HG03175 (cell line): Measurements from ENCODE around the gene CCL18.
"Not testable (repeated sequence)": the region's sequence is repeated elsewhere in the genome, so short reads cannot be mapped to it uniquely, and the experiment has no call there.

Source experiments
- ATAC-seq: cut with Tn5 transposase; IDR thresholded peaks from one replicate; pipeline ENCODE4 v1.9.1; 2021; ENCODE audit warnings: mild to moderate bottlenecking, moderate library complexity; ENCODE audit not compliant: unreplicated experiment

The CCL18 gene

DNA sequence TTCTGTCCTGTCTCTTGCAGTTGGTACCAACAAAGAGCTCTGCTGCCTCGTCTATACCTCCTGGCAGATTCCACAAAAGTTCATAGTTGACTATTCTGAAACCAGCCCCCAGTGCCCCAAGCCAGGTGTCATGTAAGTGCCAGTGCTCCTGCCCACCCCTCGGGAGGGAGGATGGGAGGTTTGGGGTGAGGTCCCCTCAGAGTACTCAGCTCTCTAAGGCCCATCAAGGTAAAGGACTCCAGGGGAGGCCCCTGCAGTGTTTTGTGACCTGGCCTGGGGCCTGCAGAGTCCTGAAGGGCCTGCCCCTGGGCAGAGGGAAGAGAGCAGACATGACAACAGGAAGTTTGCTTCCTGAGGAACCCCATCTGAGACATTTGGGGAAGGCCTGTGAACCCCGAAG is 6.4 kb downstream of the CCL18 start:
- no peak for ATAC-seq

DNA sequence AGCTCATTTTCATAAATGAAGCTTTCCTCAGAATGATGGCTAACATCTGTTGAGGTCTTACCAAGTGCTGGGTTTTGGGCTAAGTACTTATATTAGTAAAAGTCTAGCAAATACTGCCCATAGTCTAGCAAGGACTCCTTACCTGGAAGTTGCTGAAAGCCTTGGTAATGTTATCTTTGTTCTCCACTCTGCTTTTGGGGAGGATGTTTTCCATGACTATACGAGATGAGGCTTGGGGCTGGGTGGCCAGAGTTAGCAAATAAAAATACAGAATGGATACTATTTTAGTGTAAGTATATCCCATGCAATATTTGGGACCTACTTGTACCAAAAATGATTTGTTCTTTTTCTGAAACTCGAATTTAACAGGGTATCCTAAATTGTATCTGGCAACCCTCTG is 7.7 kb downstream of the CCL18 start:
- no peak for ATAC-seq

DNA sequence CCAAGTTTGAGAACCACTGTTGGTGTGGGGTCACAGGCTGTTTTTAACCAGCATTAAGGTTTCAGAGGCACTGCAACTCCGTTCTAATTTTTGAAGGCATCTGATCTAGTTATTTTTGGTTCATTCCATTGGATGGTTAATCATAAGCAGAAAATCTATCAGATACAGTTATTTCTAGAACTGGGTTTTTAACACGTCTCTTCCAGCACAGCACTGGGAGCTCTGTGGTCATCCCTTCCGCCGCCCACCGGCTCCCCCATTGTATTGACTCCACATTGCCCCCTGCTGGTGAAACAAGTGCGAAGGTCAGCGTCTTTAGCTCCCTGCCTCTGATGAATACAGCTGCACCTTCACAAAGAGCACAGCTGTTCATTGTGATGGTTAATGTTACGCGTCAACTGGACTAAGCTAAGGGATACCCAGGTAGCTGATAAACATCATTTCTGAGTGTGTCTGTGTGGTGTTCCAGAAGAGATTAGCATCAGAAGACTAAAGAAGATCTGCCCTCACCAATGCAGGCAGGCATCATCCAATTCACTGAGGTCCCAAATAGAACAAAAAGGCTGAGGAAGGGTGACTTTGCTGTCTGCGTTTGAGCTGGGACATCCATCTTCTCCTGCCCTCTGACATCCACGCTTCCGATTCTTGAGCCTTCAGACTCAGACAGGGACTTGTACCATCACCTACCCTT is 8.5 kb downstream of the CCL18 start:
- peak; percentile 56 for ATAC-seq

DNA sequence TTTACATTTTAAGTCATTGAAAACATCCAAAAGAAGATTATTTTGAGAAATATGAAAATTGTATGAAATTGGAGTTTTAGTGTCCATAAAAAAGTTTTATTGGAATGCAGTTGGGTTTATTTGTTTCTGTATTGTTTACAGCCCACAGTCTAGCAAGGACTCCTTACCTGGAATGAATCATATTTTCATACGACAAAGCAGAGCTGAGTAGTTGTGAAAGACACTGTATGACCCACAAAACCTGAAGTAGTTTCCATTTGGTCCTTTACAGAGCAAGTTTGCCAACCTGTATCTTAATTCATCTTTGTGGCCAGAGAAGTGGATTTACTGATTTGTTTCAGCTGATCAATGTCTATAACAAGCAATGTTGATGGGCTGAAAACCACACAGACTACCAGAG is 10.3 kb downstream of the CCL18 start:
- ATAC-seq, result no peak

DNA sequence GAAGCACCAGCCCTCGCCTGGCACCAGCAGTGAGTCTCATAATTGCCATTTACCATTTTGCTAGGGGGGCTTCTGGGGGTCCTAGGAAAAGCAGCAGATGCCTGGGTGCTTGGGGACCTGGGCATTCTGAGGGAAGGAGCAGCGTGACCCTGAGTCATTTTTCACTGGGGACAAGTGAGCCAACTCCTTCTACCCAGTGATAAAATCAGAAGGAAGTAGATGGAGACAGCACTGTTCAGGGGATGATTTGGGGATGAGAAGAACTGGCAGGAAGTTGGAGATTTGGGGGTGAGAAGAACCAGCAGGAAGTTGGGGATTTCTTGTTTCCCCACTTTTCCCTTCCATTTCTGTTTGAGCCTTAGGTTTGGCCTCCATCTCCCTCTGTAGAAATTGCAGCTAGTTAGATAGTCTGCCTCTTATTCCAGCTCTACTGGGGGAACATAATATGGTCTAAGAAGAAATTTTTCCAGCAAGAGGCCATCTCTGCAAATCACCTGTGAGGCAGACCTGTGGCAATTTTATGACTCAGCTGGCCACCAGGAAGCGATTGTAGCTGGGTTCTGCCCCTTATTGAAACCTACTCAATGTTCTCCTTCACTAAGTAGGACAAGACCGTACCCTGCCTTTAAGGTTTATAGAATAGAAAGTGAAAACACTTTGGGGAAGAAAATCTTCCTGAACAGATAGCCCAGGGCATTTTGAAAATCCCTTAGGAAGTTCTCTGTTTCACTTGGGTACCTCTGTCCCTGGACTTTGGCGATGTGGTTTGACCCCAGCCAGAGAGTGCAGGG is 17.8 kb downstream of the CCL18 start:
- ATAC-seq, result peak; percentile 31

DNA sequence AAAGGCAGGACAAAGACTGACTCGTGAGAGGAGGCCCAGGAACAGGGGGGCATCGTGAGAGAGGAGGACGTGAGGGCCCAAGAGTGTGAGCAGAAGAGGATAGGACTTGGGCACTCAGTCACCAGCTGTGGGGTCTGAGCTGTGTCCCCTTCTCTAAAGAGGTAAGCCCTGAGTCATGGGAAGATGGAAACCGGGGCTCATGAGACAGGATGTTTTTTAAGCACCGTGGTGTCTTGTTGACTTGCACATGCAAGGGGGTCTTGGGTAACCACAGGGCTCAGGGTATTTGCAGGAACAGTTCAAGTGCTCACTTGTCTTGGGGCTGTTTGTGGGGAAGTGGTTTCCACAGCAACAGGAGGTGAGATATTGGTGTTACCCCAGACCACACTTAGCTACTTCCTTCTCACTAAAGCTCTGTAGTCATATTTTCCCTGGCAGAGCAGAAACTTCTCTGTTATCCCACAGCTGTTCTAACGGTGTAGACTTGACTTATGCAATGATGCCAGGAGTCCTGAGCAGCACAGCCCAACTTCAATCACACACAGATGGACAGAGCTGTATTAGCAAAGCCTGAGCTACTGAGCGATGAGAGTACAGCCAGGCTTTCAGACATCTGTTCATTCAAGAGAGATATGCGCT is 18.5 kb downstream of the CCL18 start:
- ATAC-seq, result peak; percentile 77

DNA sequence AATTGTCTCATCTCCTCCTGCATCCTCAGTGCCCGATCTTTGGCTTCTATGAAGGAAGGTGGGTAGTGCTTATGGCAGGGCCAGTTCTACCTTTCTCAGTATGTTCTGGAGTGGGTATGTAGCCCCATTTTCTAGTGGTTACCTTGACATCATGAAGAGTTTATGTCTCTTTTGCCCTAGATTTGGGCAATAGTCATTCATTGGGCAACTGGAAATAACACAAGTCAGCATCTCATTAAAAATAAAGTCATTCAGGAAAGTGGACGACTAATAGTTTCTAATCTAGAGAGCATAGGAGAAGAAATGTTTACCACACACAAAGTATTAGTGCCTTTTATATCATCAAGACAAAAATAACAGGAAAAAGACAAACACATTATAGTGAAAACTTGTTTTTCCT is 19.6 kb downstream of the CCL18 start:
- ATAC-seq, result not testable (repeated sequence)

DNA sequence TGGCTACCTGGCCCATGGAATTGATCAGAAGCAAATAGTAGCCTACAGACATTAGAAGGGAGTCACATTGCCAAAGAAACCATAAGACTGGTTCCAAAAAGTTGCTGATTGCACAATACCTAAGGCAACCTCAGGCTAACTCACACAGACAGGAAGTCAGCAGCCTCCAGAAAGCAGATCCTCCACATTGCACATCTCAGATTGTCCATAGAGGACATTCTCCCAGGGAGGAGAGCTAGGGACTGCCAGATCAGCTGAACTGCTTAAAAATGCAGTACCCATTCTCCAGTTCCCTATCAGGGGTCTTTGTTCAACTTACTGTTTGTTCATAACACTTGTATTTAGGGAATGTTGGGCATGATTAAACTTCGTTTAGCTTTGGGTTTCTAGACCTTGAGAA is 21.7 kb downstream of the CCL18 start:
- no peak for ATAC-seq

DNA sequence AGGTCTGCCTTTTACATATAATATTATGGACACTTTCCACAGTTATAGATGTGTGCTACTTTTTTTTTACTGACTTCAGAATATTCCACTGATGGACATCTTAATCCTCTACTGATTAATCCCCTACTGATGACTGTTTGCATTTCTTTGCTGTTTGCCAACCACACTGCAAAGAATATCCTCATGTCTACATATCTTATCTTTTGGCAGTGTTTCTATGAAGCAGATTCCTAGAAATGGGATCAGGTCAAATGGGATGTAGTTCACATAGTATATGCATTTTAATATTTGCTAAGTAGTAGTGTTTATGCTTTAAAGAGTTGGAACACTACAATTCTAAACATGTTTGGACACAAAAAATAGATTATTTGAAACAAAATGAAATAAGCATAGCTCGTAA is 22.7 kb downstream of the CCL18 start:
- ATAC-seq, result no peak

DNA sequence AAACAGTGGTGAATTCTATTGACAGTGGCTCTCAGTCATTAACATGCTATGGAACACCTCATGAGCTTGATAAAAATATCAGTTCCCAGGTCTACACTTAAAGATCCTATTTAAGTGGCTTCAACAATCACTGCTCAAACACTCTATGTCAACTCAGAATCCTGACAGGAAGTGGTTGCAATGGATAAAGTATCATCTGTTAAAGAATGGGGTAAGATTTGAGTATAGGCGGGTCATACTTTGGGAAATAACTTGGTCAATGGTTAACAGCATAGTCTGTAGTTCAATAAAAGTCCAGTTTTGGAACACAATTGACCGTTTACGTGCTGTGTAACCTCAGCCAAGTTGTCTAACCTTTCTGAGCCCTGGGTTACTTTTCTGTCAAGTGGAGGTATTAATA is 23.4 kb downstream of the CCL18 start:
- ATAC-seq, result not testable (repeated sequence)

DNA sequence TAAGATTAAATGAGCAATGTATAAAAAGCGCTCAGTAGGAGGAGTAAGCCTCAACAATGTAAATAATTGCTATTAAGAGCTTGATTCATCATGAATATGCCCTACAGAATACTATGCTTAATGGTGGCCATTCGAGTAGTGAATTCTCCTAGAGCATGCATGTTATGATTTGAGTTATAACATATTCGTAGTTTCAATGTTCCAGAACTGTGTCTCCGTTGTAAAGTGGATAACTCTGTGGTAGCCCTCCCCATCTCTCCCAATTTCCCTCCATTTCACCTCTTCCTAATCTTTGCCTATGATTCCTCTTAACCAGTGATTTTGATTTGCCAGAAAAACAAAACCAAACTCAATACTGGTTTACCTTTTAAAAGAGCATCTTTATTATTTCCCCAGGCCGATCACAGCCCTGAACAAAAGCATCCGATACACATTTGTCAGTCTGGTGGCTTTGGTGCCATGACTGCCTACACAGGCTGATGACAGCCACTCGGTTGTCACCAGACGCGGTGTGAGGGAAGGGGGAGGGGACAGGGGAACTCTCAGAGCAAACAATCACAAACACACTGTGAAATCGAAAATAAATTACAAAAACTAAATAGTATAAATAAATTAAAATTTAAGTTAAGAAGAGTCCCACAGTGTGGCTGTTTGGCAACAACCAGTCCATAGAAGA is 24.0 kb downstream of the CCL18 start:
- not testable (repeated sequence) for ATAC-seq

DNA sequence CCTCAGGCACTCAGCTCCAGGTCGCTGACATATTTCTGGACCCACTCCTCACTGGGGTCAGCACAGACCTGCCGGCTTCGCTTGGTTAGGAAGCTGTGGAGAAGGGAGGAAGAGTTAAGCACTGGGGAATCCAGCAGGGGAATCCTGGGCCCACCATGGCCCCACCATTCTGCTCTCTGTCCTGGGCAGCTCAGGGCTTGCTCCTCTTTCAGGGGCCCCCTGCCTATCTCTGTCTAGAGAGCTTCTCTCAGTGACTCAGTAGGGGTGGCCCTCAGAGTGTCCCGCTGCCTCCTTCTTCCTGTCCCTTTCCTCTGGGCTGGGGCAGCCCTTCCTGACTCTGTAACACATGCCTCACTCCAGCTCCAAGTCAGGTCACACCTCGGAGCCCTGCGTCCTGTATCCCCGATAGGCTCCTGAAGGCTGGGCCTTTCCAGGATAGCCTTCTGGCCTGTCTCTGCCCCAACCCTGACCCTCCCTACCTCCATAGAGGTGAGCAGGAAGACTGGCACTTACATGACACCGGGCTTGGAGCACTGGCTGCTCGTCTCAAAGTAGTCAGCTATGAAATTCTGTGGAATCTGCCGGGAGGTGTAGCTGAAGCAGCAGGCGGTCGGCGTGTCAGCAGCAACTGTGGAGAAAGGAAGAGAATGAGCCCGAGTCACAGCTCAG is 24.7 kb downstream of the CCL18 start:
- no peak for ATAC-seq

DNA sequence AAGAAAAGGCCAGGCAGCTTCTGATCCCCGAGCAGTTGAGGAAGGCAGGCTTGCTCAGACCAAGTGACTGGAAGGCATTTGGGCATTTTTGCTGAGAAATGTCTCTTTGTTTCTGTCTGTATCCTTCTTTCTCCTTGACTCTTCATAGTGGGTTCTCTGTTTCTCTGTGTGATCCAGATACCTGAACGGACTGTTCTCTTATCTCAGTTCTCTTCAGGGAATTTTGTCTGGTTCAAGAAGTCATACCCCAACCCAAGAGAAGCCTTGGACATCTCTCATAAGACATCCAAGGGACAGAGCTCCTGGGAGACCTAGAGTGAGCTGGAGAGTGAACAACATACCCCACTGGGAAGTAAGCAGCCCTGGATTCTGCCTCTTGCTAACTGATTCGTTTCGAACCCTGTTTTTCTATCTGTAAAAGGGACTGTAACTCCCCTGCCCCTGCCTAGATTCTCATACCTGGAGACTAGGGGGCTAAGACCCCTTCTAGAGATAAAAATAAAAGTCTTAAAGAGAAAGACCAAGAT is 25.3 kb downstream of the CCL18 start:
- ATAC-seq, result no peak

DNA sequence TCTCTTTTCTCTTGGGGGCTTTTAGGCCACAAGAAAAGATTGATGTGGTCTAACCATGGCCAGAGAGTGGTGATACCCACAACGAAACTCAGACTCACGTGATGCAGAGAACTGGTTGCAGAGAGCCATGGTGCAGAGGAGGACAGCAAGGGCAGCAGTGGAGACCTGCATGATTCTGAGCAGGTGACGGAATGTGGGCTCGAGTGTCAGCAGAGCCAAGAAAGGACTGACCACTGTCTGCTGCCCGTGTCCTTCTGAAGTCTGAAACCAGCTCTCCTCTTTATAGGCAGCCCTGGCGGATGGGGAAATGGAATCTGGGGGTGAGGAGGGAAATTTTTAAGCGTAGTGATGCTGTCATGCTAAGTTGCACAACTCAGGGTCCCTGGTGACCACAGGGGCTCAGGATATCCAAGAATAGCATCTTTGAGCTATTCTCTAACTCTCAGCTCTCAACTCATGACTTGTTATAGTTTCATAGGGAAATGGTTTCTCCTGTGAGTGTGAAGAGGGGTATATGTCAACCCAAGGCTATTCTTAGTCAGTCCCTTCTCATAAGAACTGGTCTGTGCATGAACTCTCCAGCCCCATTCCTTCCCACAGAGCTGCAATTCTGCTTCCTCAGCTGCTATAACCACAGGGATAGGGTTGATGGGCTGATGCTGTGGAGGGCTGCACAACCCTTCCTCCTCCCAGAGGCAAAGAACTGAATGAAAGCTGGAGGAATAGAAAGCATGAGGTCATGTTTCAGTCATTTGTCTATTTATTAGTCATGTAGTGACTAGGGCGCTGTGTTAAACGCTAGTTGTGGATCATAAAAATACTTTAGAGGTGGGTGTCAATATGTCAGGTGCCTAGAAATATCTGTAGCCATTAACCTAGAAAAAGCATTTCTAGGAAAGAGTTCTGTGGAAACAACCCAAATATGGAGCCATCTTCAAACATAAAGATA is 26.1 kb downstream of the CCL18 start, which contains the start of gene CCL3:
CCL3 (minus strand) TSS at position 256 of the 949 bp plus-strand sequence; CDS start at position 171, 85 bp downstream.
- peak; percentile 80 for ATAC-seq

DNA sequence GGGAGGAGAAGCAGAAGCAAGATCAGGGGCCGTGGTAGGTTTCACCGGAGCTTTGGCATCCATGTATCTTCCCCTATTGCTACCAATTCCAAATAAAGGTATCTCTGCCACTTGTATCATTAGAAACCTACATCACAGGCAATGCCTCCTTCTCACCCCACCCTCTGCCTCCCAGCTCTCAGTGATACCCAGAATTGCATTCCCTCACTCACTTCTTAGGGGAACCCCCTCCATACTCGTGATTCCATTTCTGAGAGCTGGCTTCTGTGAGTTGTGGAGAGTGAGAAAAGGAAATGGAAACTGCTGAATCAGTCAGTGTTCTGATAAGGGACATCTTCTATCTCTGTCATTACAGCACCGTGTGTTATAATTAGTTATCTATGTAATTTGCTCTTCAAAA is 28.2 kb downstream of the CCL18 start:
- ATAC-seq, result no peak

DNA sequence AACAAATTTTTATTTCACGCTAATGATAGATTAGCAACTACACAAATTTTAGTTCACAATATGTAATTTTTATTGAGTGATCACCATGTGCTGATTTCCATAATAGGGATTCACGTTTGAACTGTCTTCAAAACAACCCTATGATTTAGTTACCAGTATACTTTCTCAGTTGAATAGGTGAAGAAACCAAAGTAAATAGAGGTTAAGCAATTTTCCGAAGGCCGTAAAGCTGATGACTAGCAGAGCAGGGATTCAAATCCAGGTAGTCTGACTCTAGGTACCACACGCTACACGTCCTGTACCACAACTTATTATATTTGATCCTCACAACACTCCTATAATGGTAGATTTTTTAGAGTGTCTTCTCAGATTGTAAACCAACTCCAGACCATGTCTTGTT is 28.6 kb downstream of the CCL18 start:
- not testable (repeated sequence) for ATAC-seq

DNA sequence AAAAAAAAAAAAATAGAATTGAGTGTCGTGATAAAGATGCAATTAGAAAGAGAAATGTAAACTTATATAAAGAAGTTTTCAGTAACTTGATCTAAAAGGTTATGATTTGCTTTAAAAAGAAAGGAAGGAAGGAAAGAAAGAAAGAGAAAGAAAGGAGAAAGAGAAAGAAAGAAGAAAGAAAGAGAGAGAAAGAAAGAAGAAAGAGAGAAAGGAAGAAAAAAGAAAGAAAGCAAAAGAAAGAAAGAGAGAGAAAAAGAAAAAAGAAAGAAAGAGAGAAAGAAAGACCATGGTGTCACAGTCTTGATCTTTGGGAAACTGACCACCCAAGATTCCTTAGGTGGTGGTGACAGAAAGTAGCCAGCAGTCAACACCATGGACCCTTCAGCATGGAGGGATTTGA is 30.2 kb downstream of the CCL18 start:
- ATAC-seq, result no peak

DNA sequence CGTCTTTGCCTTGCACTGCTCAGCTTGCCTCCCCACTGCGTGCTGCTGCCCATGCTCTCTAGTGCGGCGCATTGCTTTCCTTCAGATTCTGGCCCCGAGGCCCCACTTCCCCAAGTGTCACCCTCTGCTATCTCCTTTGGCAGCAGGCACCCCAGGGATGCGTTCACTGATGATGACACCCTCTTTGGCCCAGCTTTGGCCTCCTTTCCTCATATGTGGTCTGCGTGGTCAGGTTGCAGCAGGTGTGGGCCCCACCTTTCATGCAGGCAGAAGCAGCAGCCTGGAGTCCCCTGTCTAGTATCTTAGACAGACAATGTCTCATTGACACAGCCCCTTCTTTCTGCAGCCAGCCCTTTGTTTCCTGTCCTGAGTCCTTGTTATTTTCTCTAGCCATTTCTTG is 30.7 kb downstream of the CCL18 start:
- ATAC-seq, result no peak

DNA sequence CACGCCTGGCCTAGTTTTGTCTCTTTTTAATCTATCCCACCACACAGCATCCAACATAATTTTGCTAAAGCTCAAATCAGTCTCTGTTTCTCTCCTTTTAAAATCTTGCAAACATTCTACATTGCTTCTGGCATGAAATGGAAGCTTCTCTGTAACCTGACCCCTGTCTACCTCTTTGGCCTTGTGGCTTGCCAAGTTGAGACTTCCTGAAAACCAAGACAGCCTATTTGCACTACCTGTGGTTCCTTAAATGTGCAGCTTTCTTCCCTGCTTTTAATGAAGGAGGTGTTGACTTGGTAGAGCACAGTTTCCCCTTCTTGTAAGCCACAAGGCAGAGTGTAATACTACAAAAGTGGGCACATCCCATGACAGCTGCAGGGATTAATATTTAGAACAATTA is 31.9 kb downstream of the CCL18 start:
- no peak for ATAC-seq
